Effector memory CD4-positive, alpha-beta T cell (primary cell): Measurements from ENCODE around the gene SIDT2.
"Not testable (repeated sequence)": the region's sequence is repeated elsewhere in the genome, so short reads cannot be mapped to it uniquely, and the experiment has no call there.

ENCODE experiments used
- DNase-seq, 3 donors: peaks; one replicate each; pipeline ENCODE4 v3.0.0-alpha.2; 2020
- H3K27ac ChIP-seq: 2 replicates; pipeline ENCODE4 v1.7.0; 2013; ENCODE audit warnings: mild to moderate bottlenecking, low read length, moderate library complexity; ENCODE audit not compliant: insufficient read depth, poor library complexity, severe bottlenecking
- H3K27me3 ChIP-seq: replicated peaks from 2 replicates; pipeline ENCODE4 v1.7.0; 2013; ENCODE audit warnings: mild to moderate bottlenecking, low read length; ENCODE audit not compliant: insufficient read depth, control insufficient read depth, poor library complexity, severe bottlenecking
- H3K36me3 ChIP-seq: 2 replicates; pipeline ENCODE4 v1.7.0; 2013; ENCODE audit warnings: mild to moderate bottlenecking, low read length, moderate library complexity; ENCODE audit not compliant: control insufficient read depth, insufficient read depth
- H3K4me1 ChIP-seq: 2 replicates; pipeline ENCODE4 v1.7.0; 2013; ENCODE audit warnings: low read length, mild to moderate bottlenecking; ENCODE audit not compliant: control insufficient read depth, insufficient read depth, poor library complexity, severe bottlenecking
- H3K4me3 ChIP-seq: 2 replicates; pipeline ENCODE4 v1.7.0; 2013; ENCODE audit warnings: low read length, low read depth, mild to moderate bottlenecking; ENCODE audit not compliant: insufficient read depth, poor library complexity, severe bottlenecking
- H3K9me3 ChIP-seq: 2 replicates; pipeline ENCODE4 v1.7.0; 2013; ENCODE audit warnings: mild to moderate bottlenecking, low read length, moderate library complexity; ENCODE audit not compliant: control insufficient read depth

Gene SIDT2

DNA sequence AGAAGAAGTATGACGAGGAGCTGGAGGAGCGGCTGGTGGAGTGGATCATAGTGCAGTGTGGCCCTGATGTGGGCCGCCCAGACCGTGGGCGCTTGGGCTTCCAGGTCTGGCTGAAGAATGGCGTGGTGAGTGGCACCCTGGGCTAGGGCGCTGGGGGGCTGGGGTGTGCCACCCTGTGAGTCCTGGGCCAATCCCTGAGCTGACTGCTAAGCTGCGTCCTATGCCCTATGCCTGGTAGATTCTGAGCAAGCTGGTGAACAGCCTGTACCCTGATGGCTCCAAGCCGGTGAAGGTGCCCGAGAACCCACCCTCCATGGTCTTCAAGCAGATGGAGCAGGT is 24.5 kb downstream of the SIDT2 start:
- Histone ChIP-seq H3K4me1 (no peaks in the 10 kb centered on the region), H3K27ac (no peak overlapping the region), H3K36me3 (peaks cover 30% of the 10 kb centered on the region), H3K4me3 (no peak overlapping the region), H3K27me3 (no peaks in the 10 kb centered on the region), H3K9me3 (no peaks in the 10 kb centered on the region)
- DNase-seq: no peak

DNA sequence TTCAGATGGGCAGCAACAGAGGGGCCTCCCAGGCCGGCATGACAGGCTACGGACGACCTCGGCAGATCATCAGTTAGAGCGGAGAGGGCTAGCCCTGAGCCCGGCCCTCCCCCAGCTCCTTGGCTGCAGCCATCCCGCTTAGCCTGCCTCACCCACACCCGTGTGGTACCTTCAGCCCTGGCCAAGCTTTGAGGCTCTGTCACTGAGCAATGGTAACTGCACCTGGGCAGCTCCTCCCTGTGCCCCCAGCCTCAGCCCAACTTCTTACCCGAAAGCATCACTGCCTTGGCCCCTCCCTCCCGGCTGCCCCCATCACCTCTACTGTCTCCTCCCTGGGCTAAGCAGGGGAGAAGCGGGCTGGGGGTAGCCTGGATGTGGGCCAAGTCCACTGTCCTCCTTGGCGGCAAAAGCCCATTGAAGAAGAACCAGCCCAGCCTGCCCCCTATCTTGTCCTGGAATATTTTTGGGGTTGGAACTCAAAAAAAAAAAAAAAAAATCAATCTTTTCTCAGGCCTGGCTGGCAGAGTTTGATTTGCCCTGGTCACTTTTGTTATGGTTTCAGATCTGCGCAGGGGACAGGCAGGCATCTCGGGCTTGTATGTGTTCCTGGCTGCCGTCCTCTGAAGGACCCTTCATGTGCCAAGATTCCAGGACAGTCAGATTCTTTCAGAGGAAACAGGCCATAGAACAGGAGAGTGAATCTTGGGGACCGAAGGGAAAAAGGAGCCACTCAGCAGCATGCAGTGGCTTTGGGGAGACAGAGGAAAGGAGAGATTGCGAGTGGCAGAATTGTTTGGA is 25.9 kb downstream of the SIDT2 start:
- Histone ChIP-seq H3K9me3 (no peaks in the 10 kb centered on the region), H3K4me3 (no peak overlapping the region), H3K36me3 (peaks cover 30% of the 10 kb centered on the region), H3K27ac (no peak overlapping the region), H3K27me3 (no peaks in the 10 kb centered on the region), H3K4me1 (no peaks in the 10 kb centered on the region)
- no peak for DNase-seq

DNA sequence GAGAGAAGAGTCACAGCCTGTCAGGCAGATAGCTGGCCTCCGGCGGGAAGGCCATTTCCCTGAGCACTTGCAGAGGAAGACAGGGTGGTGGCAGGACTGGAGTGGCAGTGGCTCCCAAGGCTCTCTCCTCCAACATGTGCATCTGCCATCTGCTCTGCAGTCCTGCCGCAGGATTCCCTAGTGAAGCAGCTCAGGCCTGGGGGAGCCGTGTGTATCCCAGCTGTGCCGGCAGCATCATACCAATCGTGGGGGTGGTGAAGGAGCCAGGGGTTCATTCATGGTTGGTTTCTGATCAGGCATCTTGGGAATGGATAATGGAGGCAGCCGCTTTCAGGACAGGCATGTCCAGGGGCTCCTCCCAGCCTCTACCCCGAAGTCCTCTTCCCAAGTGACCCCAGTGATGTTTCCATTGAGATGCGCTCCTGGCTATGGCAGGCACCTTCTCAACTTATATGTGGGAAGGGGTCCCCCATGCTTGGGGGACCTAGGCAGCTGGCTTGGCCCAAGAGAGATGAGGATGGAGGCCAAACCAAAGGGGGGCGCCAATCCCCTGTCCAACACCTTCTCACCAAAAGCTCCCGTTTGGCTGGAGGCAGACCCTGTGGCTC is 26.8 kb downstream of the SIDT2 start:
- H3K4me1 ChIP-seq: no peaks in the 10 kb centered on the region
- no peaks in the 10 kb centered on the region for H3K9me3 ChIP-seq
- no peak overlapping the region for H3K27ac ChIP-seq
- peaks cover 30% of the 10 kb centered on the region for H3K36me3 ChIP-seq
- H3K27me3 ChIP-seq: no peaks in the 10 kb centered on the region
- no peak for DNase-seq
- H3K4me3 ChIP-seq: no peak overlapping the region

DNA sequence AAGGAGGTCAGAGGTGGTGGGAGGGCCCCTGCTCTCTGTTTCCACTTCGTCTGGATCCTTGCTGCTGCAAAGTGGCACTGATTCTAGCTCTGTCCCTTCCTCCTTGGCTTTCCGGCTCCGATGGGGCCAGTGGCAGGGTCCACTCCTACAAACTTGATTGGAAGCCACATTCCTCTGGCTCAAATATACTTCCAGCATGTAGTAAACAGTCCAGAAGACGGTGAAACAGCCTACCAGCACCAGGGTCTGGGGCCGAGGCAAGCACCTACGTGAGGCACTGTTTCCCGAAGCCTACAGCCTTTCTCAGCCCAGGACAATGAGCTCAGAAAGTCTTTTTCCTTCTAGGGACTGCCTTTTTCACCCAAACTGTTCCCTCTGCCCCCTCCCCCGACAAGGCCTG is 27.6 kb downstream of the SIDT2 start:
- H3K27me3 ChIP-seq, H3K9me3 ChIP-seq, DNase-seq, H3K4me3 ChIP-seq, H3K27ac ChIP-seq, H3K4me1 ChIP-seq: not testable (repeated sequence)
- H3K36me3 ChIP-seq: peaks cover 30% of the 10 kb centered on the region

DNA sequence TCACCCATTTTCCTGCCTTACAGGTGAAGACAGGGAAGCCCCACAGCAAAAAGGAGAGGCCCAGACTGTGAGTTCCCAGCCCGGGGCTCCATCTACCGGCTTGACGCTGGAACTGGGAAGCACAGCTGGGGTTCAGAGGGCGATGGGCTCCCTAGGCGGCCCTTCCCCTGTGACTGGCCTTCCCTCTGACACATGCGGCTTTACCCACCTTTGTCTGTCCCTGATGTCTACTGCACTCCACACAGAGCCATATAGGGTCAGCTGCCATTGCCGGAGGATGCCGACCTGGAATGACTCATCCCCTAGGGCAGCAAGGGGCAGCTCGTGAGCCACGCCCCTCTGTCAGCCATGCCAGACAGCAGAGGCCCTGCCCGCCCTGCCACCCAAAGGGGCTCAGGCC is 28.3 kb downstream of the SIDT2 start:
- H3K4me3 ChIP-seq, H3K27ac ChIP-seq, DNase-seq, H3K27me3 ChIP-seq, H3K9me3 ChIP-seq, H3K4me1 ChIP-seq: not testable (repeated sequence)
- peaks cover 30% of the 10 kb centered on the region for H3K36me3 ChIP-seq

DNA sequence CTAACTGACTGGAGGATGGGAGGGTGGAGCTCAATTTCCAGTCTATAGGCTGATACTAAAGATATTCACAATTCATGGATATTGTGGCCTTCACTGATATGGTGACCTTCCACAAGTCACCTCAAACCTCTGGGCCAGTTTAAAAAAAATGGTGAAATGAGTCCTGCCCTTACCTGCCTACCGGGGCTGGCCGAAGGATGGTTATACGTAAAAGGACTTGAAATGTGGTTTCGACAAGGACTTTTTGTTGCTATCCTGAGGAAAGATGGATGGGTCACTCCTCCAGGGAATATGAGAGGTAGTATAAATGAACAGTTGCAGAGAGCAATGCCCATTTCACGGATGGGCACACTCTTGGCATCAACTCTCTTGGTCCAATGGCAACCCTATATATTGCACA is 28.9 kb downstream of the SIDT2 start:
- peaks cover 30% of the 10 kb centered on the region for H3K36me3 ChIP-seq
- H3K27ac ChIP-seq, H3K27me3 ChIP-seq: not testable (repeated sequence)

DNA sequence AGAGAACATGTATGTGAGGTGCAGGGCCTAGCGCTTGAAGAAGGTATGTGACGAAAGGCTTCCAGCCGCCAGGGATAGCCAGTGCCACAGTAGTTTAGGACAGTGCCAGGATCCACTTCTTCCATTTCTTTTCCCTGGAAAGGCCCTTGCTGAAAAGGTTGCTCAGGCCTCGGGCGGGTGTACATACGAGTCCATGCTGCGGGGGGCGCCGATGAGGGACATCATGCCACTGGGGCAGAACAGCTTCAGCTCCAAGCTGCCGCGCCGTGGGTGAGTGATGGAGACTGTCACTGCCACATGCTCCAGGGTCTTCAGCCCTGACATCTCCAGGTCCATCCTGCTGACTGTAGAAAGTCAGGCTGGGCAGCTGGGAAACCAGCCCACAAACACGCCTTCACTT is 30.2 kb downstream of the SIDT2 start:
- H3K27ac ChIP-seq, H3K4me1 ChIP-seq, H3K4me3 ChIP-seq, H3K27me3 ChIP-seq, H3K9me3 ChIP-seq, DNase-seq: not testable (repeated sequence)
- peaks cover 32% of the 10 kb centered on the region for H3K36me3 ChIP-seq

More for the DNA sequence above, 28.9 kb downstream of the SIDT2 start:
- DNase-seq, H3K9me3 ChIP-seq, H3K4me1 ChIP-seq, H3K4me3 ChIP-seq: not testable (repeated sequence)

DNA sequence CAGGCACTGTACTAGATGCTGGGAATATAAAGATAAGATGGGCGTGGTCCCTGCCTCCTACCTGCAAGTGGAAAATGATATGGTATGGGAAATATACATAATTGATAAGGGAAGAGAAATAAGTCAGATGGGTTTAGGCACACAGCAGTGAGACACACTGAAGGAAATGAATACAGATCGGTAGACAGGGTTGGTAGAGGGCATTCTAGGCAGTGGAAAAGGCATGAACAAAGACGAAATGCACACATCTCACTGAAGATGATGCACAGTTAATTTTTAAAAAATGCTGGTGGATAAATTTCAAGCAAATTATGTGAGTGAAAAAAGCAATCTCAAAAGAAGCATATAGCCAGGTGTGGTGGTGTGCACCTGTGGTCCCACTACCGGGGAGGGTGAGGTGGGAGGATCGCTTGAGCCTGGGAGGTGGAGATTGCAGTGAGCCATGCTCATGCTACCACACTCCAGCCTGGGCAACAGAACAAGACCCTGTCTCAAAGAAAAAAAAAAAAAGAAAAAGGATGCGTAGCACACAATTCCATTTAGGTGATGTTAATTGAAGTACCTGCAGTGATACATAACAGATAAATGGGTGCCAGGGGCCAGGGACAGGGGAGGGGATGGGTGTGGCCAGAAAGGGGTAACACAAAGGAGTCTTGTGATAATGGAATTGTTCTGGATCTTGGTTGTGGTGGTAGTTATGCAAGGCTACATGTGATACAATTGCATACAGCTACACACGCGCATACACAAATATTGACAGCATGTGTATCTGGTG is 31.0 kb downstream of the SIDT2 start:
- H3K4me3 ChIP-seq, H3K27me3 ChIP-seq, H3K9me3 ChIP-seq, H3K27ac ChIP-seq, DNase-seq, H3K4me1 ChIP-seq: not testable (repeated sequence)
- peaks cover 30% of the 10 kb centered on the region for H3K36me3 ChIP-seq

DNA sequence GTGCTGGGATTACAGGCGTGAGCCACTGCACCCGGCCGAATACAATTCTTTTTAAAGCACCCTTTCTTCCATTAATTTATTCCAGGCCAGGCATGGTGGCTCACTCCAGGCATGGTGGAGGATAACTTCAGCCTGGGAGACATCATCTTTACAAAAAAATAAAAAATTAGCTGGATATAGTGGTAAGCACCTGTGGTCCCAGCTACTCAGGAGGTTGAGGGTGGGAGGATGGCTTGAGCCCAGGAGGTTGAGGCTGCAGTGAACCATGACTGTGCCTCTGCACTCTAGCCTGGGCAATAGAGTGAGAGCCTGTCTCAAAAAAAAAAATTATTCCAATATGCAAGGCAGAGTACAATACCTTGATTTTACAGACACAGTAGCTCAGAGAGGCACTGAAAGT is 32.1 kb downstream of the SIDT2 start:
- Histone ChIP-seq H3K4me1 (no peaks in the 10 kb centered on the region), H3K36me3 (peaks cover 26% of the 10 kb centered on the region), H3K9me3 (no peaks in the 10 kb centered on the region), H3K27ac (no peak overlapping the region), H3K4me3 (no peak overlapping the region), H3K27me3 (no peaks in the 10 kb centered on the region)
- DNase-seq: no peak
